Astrocyte (in vitro differentiated cells and primary cell): ENCODE results near the gene SARDH. TPM values are rescaled to one million over a fixed set of nuclear protein-coding genes. Genes with fewer than 3 reads are reported as not detected.

Source experiments
- DNase-seq: peaks from one replicate; pipeline ENCODE4 v3.0.0-alpha.2; 2010; ENCODE audit warnings: low read depth
- FAIRE-seq: peaks from 2 replicates; lab custom pipeline; 2011; peaks lifted over from hg19 to GRCh38; lab: Jason Lieb, UNC
- H2AFZ ChIP-seq: 2 replicates; pipeline ENCODE4 v1.6.0; 2012; ENCODE audit warnings: low read depth, low read length, inconsistent platforms
- H3K27ac ChIP-seq: 2 replicates; pipeline ENCODE4 v1.5.1; 2011; ENCODE audit warnings: low read depth, low read length, inconsistent platforms
- H3K27me3 ChIP-seq: 2 replicates; pipeline ENCODE4 v1.6.0; 2011; ENCODE audit warnings: low read length, inconsistent platforms; ENCODE audit not compliant: insufficient read depth
- H3K36me3 ChIP-seq: 2 replicates; pipeline ENCODE4 v1.5.1; 2011; ENCODE audit warnings: low read length, inconsistent platforms; ENCODE audit not compliant: insufficient read depth
- H3K4me1 ChIP-seq: 2 replicates; pipeline ENCODE4 v1.5.1; 2011; ENCODE audit warnings: low read length, inconsistent platforms; ENCODE audit not compliant: insufficient read depth
- H3K4me2 ChIP-seq: 2 replicates; pipeline ENCODE4 v1.6.0; 2012; ENCODE audit warnings: low read length, inconsistent platforms
- H3K4me3 ChIP-seq: 2 replicates; pipeline ENCODE4 v1.5.1; 2011; ENCODE audit warnings: low read depth, mild to moderate bottlenecking, low read length, inconsistent platforms; ENCODE audit not compliant: insufficient read depth
- H3K79me2 ChIP-seq: 2 replicates; pipeline ENCODE4 v1.6.0; 2012; ENCODE audit warnings: mild to moderate bottlenecking, low read length, inconsistent platforms; ENCODE audit not compliant: insufficient read depth
- H3K9ac ChIP-seq: 2 replicates; pipeline ENCODE4 v1.6.0; 2012; ENCODE audit warnings: mild to moderate bottlenecking, low read length, inconsistent platforms
- H3K9me3 ChIP-seq: 2 replicates; pipeline ENCODE4 v1.5.1; 2012; ENCODE audit warnings: low read depth, mild to moderate bottlenecking, low read length, inconsistent platforms; ENCODE audit not compliant: insufficient read depth
- H4K20me1 ChIP-seq: 2 replicates; pipeline ENCODE4 v1.6.0; 2012; ENCODE audit warnings: low read length, inconsistent platforms; ENCODE audit not compliant: insufficient read depth
- H3K27ac Mint-ChIP-seq: one replicate; pipeline ENCODE4 v1.8.0; 2021; ENCODE audit warnings: mild to moderate bottlenecking, mixed read lengths; ENCODE audit not compliant: unreplicated experiment
- H3K27me3 Mint-ChIP-seq: one replicate; pipeline ENCODE4 v1.8.0; 2021; ENCODE audit warnings: low read depth, mixed read lengths; ENCODE audit not compliant: unreplicated experiment
- H3K36me3 Mint-ChIP-seq: one replicate; pipeline ENCODE4 v1.8.0; 2021; ENCODE audit warnings: low read depth, mixed read lengths; ENCODE audit not compliant: unreplicated experiment
- H3K4me1 Mint-ChIP-seq: one replicate; pipeline ENCODE4 v1.8.0; 2021; ENCODE audit warnings: low read depth, mixed read lengths; ENCODE audit not compliant: unreplicated experiment
- H3K4me3 Mint-ChIP-seq: one replicate; pipeline ENCODE4 v1.8.0; 2021; ENCODE audit warnings: mild to moderate bottlenecking, moderate library complexity, mixed read lengths; ENCODE audit not compliant: unreplicated experiment
- H3K9me3 Mint-ChIP-seq: one replicate; pipeline ENCODE4 v1.8.0; 2021; ENCODE audit warnings: mild to moderate bottlenecking, mixed read lengths; ENCODE audit not compliant: unreplicated experiment
- EZH2 ChIP-seq: IDR thresholded peaks from 2 replicates; pipeline ENCODE4 v1.6.1; 2012; ENCODE audit warnings: mild to moderate bottlenecking, low read length, inconsistent platforms; ENCODE audit not compliant: insufficient read depth
- total RNA-seq: library from RNA; stranded (reverse); gene quantifications from 2 replicates; pipeline ENCODE4 v1.2.1, GENCODE V29; 2021
- TF ChIP-seq, protein P1 (sequence below): IDR thresholded peaks from 2 replicates; pipeline ENCODE4 v1.5.1; 2011; ENCODE audit warnings: low read depth, mild to moderate bottlenecking, inconsistent platforms, low read length, moderate library complexity; ENCODE audit not compliant: insufficient read depth

The SARDH gene
- total RNA-seq, 1 donor from 2014 or later: 2.8 TPM

DNA sequence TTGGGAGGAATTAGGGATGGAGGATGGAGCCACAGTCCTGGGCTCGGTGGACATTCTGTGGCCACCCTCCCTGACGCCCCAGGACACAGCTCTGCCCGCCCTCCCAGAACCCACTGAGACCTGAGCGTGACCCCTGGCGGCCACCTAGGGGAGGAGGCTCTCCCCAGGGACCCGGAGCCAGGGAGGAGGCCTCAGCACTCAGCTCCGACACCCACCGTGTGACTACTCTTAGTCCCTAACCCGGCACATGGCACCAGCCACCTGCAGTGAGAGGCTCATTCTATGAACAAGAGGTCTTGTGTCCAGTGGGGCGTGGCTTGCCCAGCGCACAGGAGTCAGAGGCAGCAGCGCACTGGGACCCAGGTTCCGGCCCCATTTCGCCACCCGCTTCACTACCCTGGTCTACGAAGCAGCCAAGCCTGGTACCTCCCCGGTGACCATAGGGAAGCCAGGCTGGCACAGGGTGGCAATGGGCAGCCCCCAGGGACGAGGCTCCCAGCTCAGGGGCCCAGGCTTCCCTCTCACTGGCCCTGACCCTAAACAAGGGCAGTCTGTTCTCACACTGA lies 10.2 kb downstream of the SARDH start:
- Histone ChIP-seq H3K79me2 (no peaks in the 10 kb centered on the region), H3K27ac (no peak overlapping the region), H3K4me1 (no peaks in the 10 kb centered on the region), H3K9me3 (no peaks in the 10 kb centered on the region), H3K27me3 (peaks cover 16% of the 10 kb centered on the region), H3K9ac (no peak overlapping the region), H2AFZ (no peak overlapping the region), H3K36me3 (no peaks in the 10 kb centered on the region), H3K4me2 (no peak overlapping the region), H3K4me3 (no peak overlapping the region), H4K20me1 (peaks cover 4% of the 10 kb centered on the region)
- H3K27ac Mint-ChIP-seq: no peak overlapping the region
- peaks cover 5% of the 10 kb centered on the region for H3K9me3 Mint-ChIP-seq
- no peak for TF ChIP-seq EZH2
- TF ChIP-seq, protein P1, sequence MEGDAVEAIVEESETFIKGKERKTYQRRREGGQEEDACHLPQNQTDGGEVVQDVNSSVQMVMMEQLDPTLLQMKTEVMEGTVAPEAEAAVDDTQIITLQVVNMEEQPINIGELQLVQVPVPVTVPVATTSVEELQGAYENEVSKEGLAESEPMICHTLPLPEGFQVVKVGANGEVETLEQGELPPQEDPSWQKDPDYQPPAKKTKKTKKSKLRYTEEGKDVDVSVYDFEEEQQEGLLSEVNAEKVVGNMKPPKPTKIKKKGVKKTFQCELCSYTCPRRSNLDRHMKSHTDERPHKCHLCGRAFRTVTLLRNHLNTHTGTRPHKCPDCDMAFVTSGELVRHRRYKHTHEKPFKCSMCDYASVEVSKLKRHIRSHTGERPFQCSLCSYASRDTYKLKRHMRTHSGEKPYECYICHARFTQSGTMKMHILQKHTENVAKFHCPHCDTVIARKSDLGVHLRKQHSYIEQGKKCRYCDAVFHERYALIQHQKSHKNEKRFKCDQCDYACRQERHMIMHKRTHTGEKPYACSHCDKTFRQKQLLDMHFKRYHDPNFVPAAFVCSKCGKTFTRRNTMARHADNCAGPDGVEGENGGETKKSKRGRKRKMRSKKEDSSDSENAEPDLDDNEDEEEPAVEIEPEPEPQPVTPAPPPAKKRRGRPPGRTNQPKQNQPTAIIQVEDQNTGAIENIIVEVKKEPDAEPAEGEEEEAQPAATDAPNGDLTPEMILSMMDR: no peak
- no peak for FAIRE-seq
- no peak overlapping the region for H3K4me3 Mint-ChIP-seq
- no peaks in the 10 kb centered on the region for H3K4me1 Mint-ChIP-seq
- peaks cover 36% of the 10 kb centered on the region for H3K27me3 Mint-ChIP-seq
- DNase-seq: no peak
- H3K36me3 Mint-ChIP-seq: no peaks in the 10 kb centered on the region

DNA sequence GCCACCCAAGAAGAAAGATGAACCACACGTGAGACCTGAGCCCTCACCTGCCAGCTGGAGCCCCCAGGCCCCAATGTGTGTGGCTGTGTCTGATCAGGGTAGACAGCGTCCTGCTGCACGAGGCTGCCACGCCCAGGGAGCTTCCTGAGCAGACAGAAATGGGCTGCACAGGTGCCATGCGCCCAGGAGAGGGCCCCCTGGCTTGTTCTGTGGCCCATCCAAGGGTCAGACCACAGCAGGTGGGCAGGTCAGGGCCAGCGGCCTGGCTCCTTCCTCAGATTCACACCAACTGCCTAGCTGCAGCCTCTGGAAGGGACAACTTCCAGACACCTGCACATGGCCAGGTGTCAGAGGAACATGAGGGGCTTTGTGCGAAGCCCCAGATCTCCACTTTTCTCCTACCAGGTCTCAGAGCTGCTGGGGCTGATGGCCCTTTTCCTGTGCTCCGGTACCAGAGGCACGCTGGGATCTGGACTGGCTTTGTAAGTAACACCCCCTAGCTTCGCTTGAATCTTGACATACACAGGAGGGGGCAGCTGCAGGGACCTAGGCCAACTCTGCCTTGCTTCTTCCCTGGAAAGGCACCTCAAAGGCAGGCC lies 10.8 kb downstream of the SARDH start:
- Histone ChIP-seq H3K36me3 (no peaks in the 10 kb centered on the region), H2AFZ (no peak overlapping the region), H3K27ac (no peak overlapping the region), H3K4me2 (no peak overlapping the region), H3K27me3 (peaks cover 16% of the 10 kb centered on the region), H3K9me3 (no peaks in the 10 kb centered on the region), H4K20me1 (peaks cover 4% of the 10 kb centered on the region), H3K4me3 (no peak overlapping the region), H3K79me2 (no peaks in the 10 kb centered on the region), H3K9ac (no peak overlapping the region), H3K4me1 (no peaks in the 10 kb centered on the region)
- TF ChIP-seq, protein P1: no peak
- no peak for TF ChIP-seq EZH2
- no peak for DNase-seq
- Mint-ChIP-seq H3K4me1 (no peaks in the 10 kb centered on the region), H3K4me3 (no peak overlapping the region), H3K9me3 (peaks cover 6% of the 10 kb centered on the region), H3K27ac (no peak overlapping the region), H3K36me3 (no peaks in the 10 kb centered on the region), H3K27me3 (peaks cover 38% of the 10 kb centered on the region)
- no peak for FAIRE-seq
